GM12878 (cell line): ENCODE data around the gene POLR1G. TPM values are rescaled to one million over a fixed set of nuclear protein-coding genes. Genes with fewer than 3 reads are reported as not detected.

Experiments used
- BMI1 ChIP-seq: fragments of 450-650 bp; IDR thresholded peaks from 2 replicates; pipeline ENCODE4 v1.6.1; 2016; ENCODE audit warnings: mild to moderate bottlenecking, moderate library complexity, borderline replicate concordance
- CEBPZ ChIP-seq: fragments of 150-350 bp; IDR thresholded peaks from 2 replicates; pipeline ENCODE4 v1.6.1; 2016; ENCODE audit warnings: low read depth, low read length
- CTCF ChIP-seq, 3 experiments: IDR thresholded peaks in 2 of 3; conservative IDR thresholded peaks in 1 of 3; 2 replicates each; pipeline ENCODE4 v1.5.1; 2011; ENCODE audit warnings: low read depth in 3 of 3, low read length in 3 of 3, mild to moderate bottlenecking in 3 of 3, control low read depth in 2 of 3, moderate library complexity in 2 of 3, inconsistent platforms in 1 of 3, mixed read lengths in 1 of 3; ENCODE audit not compliant: control insufficient read depth in 2 of 3, insufficient read depth in 1 of 3; ENCODE audit errors: extremely low read depth in 1 of 3
- E2F4 ChIP-seq: IDR thresholded peaks from 2 replicates; pipeline ENCODE4 v1.6.1; 2012; ENCODE audit warnings: low read depth, low read length, improper control_type of control experiment
- EED ChIP-seq: sonication (generic); IDR thresholded peaks from 2 replicates; pipeline ENCODE4 v1.6.1; 2016; ENCODE audit warnings: antibody characterized with exemption, low read depth
- EP300 ChIP-seq, 2 experiments: fragments of 150-350 bp in 1 of 2; IDR thresholded peaks; 2 replicates each; pipeline ENCODE4 v1.6.1; 2011 to 2012; ENCODE audit warnings: low read depth in 2 of 2, low read length in 2 of 2, borderline replicate concordance in 1 of 2, improper control_type of control experiment in 1 of 2, inconsistent platforms in 1 of 2; ENCODE audit not compliant: control insufficient read depth in 1 of 2
- ESRRA ChIP-seq: IDR thresholded peaks from 2 replicates; pipeline ENCODE4 v1.6.1; 2012; ENCODE audit warnings: mild to moderate bottlenecking, low read length, improper control_type of control experiment
- HDGF ChIP-seq: fragments of 450-650 bp; IDR thresholded peaks from 2 replicates; pipeline ENCODE4 v1.6.1; 2016; ENCODE audit warnings: antibody characterized with exemption
- IKZF1 ChIP-seq: fragments of 450-650 bp; conservative IDR thresholded peaks from 2 replicates; pipeline ENCODE4 v1.6.1; 2017; ENCODE audit warnings: antibody characterized with exemption, mild to moderate bottlenecking
- IRF5 ChIP-seq: fragments of 450-650 bp; IDR thresholded peaks from 2 replicates; pipeline ENCODE4 v1.6.1; 2017; ENCODE audit warnings: borderline replicate concordance
- KAT2A ChIP-seq: conservative IDR thresholded peaks from 2 replicates; pipeline ENCODE4 v1.6.1; 2011; ENCODE audit warnings: low read depth, low read length; ENCODE audit not compliant: control insufficient read depth
- MEF2B ChIP-seq: fragments of 450-650 bp; IDR thresholded peaks from 2 replicates; pipeline ENCODE4 v1.6.1; 2018; ENCODE audit warnings: mild to moderate bottlenecking, moderate library complexity; ENCODE audit not compliant: partially characterized antibody, poor library complexity, severe bottlenecking
- MLLT1 ChIP-seq: fragments of 450-650 bp; IDR thresholded peaks from 2 replicates; pipeline ENCODE4 v1.6.1; 2016; ENCODE audit warnings: mild to moderate bottlenecking
- PAX8 ChIP-seq: fragments of 450-650 bp; IDR thresholded peaks from 2 replicates; pipeline ENCODE4 v1.6.1; 2017; ENCODE audit warnings: mild to moderate bottlenecking, moderate library complexity
- SMAD1 ChIP-seq: fragments of 450-650 bp; IDR thresholded peaks from 2 replicates; pipeline ENCODE4 v1.6.1; 2018; ENCODE audit warnings: mild to moderate bottlenecking, low read depth; ENCODE audit not compliant: partially characterized antibody
- ZBTB4 ChIP-seq: fragments of 450-650 bp; formaldehyde crosslinking; IDR thresholded peaks from 2 replicates; pipeline ENCODE4 v1.4.0; 2022; ENCODE audit warnings: mild to moderate bottlenecking, moderate library complexity
- ZNF217 ChIP-seq: fragments of 450-650 bp; IDR thresholded peaks from 2 replicates; pipeline ENCODE4 v1.6.1; 2017; ENCODE audit warnings: antibody characterized with exemption, mild to moderate bottlenecking
- polyA plus RNA-seq, 11 experiments: library from polyadenylated mRNA; depleted of rRNA in 4 of 11; unstranded in 6 of 11; stranded (reverse) in 5 of 11; fragments of >200 nt; fragmentation: Nextera tagmentation in 4 of 11; fragmentation: Illumina TruSeq in 1 of 11; extraction: Ambion mirVana in 4 of 11; extraction: Trizol in 1 of 11; gene quantifications; 1 replicate in 1 of 11; 2 replicates in 10 of 11; pipeline versions ENCODE4 v1.2.1 to v1.2.3, GENCODE V29; 2011 to 2016; ENCODE audit warnings: inconsistent platforms in 2 of 11, missing spikeins in 2 of 11, low read depth in 1 of 11
- total RNA-seq, 4 experiments: library from RNA; depleted of rRNA in 3 of 4; stranded (reverse); fragments of >200 nt in 3 of 4; fragmentation: Illumina TruSeq in 1 of 4; extraction: Trizol in 1 of 4; gene quantifications; 2 replicates each; pipeline versions ENCODE4 v1.2.1 to v1.2.3, GENCODE V29; 2013 to 2021

POLR1G gene
- total and polyA plus RNA-seq, 10 of the 15 experiments (the other 5 are each of a cell fraction or from before 2014, with no cell fraction given): 2.0 to 30.9 (median 20.5) TPM

- TF ChIP-seq ZNF217 (0 out of 2 replicates have a peak, but pooled peaks have one; percentile 42), MEF2B (no peak), HDGF (no peak), ZBTB4 (CRISPR knock-in tag) (no peak), CTCF (IDR thresholded peaks at IDR 0.05 in 2 of 3, conservative IDR thresholded peaks at IDR 0.05 in 1 of 3; ENCODE audit: control insufficient read depth in 2 of 3, extremely low read depth in 1 of 3, insufficient read depth in 1 of 3, low read depth in 3 of 3, low read length in 3 of 3) (peak; percentile 53 to 64 (median 60)), SMAD1 (no peak), MLLT1 (0 out of 2 replicates have a peak, but pooled peaks have one; percentile 4), CEBPZ (no peak), EP300 (IDR thresholded peaks at IDR 0.05; ENCODE audit: borderline replicate concordance in 1 of 2, control insufficient read depth in 1 of 2, low read depth in 2 of 2, low read length in 2 of 2) (no peak), PAX8 (no peak), KAT2A (no peak), IKZF1 (peak; percentile 32; the same call in 1 of the 2 replicates), ESRRA (no peak), E2F4 (no peak), EED (no peak), BMI1 (no peak), IRF5 (no peak)
Observed at GRCh38 chr19:45446295-45446694, 39.9 kb downstream of the POLR1G start (continued).
